Peyer's patch (tissue), 4 donors: Measurements from ENCODE around the gene ADAM30.
"Not testable (repeated sequence)": the region's sequence is repeated elsewhere in the genome, so short reads cannot be mapped to it uniquely, and the experiment has no call there.

Source experiments
- POLR2A ChIP-seq, 2 donors: fragments of 450-650 bp; IDR thresholded peaks; one replicate each; pipeline ENCODE4 v1.5.1; 2017; ENCODE audit warnings: antibody characterized with exemption in 2 of 2, mild to moderate bottlenecking in 2 of 2, moderate library complexity in 2 of 2
- TF ChIP-seq, protein P1 (sequence below), 6 experiments: fragments of 450-650 bp in 4 of 6; fragments of 200-600 bp in 2 of 6; sonication (generic) in 1 of 6; IDR thresholded peaks; one replicate each; pipeline ENCODE4 v1.5.1; 2017 to 2019; ENCODE audit warnings: antibody characterized with exemption in 6 of 6, mild to moderate bottlenecking in 3 of 6, moderate library complexity in 1 of 6

DNA sequence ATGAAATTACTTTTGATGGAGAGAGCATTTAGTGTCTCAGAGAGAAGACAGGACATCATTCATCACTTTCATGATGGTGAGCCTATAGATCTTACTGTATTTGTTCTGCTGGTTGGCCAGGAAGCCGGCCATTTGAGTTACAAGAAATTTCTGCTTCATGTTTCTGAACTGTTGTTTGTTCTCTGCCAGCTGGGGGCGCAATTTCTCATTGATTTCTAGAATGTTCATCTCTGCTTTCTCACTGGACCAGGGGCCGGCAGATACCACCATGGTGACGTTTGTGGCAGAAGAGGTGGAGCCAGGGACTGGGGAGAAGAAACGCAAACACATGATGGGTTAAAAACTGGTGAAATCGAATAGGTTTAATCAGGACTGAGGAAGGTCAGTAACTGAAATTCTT, 52.1 kb downstream of the ADAM30 start:
- TF ChIP-seq, protein P1, sequence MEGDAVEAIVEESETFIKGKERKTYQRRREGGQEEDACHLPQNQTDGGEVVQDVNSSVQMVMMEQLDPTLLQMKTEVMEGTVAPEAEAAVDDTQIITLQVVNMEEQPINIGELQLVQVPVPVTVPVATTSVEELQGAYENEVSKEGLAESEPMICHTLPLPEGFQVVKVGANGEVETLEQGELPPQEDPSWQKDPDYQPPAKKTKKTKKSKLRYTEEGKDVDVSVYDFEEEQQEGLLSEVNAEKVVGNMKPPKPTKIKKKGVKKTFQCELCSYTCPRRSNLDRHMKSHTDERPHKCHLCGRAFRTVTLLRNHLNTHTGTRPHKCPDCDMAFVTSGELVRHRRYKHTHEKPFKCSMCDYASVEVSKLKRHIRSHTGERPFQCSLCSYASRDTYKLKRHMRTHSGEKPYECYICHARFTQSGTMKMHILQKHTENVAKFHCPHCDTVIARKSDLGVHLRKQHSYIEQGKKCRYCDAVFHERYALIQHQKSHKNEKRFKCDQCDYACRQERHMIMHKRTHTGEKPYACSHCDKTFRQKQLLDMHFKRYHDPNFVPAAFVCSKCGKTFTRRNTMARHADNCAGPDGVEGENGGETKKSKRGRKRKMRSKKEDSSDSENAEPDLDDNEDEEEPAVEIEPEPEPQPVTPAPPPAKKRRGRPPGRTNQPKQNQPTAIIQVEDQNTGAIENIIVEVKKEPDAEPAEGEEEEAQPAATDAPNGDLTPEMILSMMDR (IDR thresholded peaks at IDR 0.05): peak in 1 of 6 experiments; percentile 5
- not testable (repeated sequence) for TF ChIP-seq POLR2A (IDR thresholded peaks at IDR 0.05)
